ENCODE measurements around the gene GSTK1. TPM values are rescaled to one million over a fixed set of nuclear protein-coding genes. Genes with fewer than 3 reads are reported as not detected.
A peak's percentile ranks its signal among the peaks of the same experiment; 100 is the strongest.

GSTK1 gene
- total RNA-seq, 6 experiments from 2014 or later, result 209 to 315 (median 257) TPM

DNA sequence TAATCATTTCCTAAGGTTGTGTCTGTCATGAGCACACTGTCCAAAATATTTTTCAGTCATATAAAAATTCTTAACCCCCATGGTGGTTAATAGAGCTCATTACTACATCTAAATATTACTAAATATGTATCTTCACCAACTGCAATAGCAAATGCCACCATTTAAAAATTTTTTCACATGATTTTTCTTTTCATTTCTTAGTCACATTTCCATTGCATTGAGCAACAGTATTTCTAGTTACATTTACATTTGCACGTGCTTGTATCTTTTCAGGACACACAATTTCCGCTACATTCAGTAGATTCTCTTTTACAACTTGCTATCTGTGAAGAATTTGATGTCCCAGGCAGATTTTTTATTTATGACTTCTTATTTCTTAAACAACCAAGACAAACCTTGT lies 46.6 kb upstream of the GSTK1 start:
- WGBS (ENCODE audit: insufficient coverage, low coverage, low lambda C conversion rate, missing lambda C conversion rate), result 58% methylated on average over 2 of the region's 2 CpGs
- intact Hi-C loops (cut with DNase I), result no loop called here

DNA sequence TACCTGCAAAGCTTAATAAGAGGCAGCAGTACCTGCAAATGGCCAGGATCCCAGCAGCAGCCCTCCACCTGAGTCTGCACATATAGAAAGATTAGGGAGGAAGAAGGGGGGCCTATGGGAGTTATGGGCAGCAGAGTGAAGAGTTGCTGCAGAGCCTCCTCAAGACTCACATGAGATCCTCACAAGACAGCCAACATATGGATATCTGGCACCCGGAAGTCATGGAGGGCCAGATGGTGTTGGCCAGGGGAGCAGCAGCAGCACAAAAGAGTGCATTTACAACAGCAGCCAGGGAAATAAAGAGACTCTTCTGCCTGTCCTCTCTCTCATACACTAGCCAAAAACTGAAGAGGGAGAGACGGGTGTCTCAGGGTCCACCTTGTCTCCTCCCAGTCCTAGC lies 45.4 kb upstream of the GSTK1 start:
- Histone ChIP-seq H3K27ac (no peak overlapping the region), H3K9me3 (no peaks in the 10 kb centered on the region), H3K27me3 (no peaks in the 10 kb centered on the region), H3K4me1 (no peaks in the 10 kb centered on the region), H3K4me3 (no peak overlapping the region), H3K36me3 (no peaks in the 10 kb centered on the region)
- WGBS (ENCODE audit: insufficient coverage, low coverage, low lambda C conversion rate, missing lambda C conversion rate), result 67% methylated on average over 1 of the region's 2 CpGs
- intact Hi-C loops (cut with DNase I), result no loop called here
- ATAC-seq (no peak), DNase-seq (no peak)
- TF ChIP-seq POLR2A (IDR thresholded peaks at IDR 0.05), result no peak
- TF ChIP-seq, protein P1, sequence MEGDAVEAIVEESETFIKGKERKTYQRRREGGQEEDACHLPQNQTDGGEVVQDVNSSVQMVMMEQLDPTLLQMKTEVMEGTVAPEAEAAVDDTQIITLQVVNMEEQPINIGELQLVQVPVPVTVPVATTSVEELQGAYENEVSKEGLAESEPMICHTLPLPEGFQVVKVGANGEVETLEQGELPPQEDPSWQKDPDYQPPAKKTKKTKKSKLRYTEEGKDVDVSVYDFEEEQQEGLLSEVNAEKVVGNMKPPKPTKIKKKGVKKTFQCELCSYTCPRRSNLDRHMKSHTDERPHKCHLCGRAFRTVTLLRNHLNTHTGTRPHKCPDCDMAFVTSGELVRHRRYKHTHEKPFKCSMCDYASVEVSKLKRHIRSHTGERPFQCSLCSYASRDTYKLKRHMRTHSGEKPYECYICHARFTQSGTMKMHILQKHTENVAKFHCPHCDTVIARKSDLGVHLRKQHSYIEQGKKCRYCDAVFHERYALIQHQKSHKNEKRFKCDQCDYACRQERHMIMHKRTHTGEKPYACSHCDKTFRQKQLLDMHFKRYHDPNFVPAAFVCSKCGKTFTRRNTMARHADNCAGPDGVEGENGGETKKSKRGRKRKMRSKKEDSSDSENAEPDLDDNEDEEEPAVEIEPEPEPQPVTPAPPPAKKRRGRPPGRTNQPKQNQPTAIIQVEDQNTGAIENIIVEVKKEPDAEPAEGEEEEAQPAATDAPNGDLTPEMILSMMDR (IDR thresholded peaks at IDR 0.05), result no peak

More for the DNA sequence above, 46.6 kb upstream of the GSTK1 start:
- ATAC-seq (no peak), DNase-seq (no peak)
- Histone ChIP-seq H3K4me3 (no peak overlapping the region), H3K27ac (no peak overlapping the region), H3K9me3 (no peaks in the 10 kb centered on the region), H3K27me3 (no peaks in the 10 kb centered on the region), H3K36me3 (no peaks in the 10 kb centered on the region), H3K4me1 (no peaks in the 10 kb centered on the region)
- no peak for TF ChIP-seq POLR2A (IDR thresholded peaks at IDR 0.05)
- TF ChIP-seq, protein P1 (IDR thresholded peaks at IDR 0.05), result no peak

DNA sequence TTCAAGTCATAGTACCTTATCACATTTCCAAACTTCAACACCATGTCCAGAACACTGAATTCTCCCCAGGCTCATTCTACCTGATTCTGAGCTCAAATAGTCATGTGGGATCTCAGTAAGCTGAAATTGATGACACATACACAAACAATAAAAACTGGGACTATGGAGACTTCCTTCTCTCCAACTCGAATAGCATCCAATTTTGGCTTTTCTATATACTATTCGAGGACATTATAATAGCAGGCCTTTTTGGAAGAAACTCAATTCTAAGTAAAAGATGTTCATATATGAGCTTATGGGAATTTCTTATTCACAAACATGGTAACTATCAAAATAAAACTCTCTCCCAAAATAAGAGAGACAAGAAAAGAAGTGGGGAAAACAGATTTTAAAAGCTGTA lies 42.0 kb upstream of the GSTK1 start:
- WGBS (ENCODE audit: insufficient coverage, low coverage, low lambda C conversion rate, missing lambda C conversion rate), result 46% methylated on average over 2 of the region's 2 CpGs
- no peaks in the 10 kb centered on the region for H3K4me1 ChIP-seq
- H3K4me3 ChIP-seq, result no peak overlapping the region
- no peaks in the 10 kb centered on the region for H3K9me3 ChIP-seq
- no peaks in the 10 kb centered on the region for H3K36me3 ChIP-seq
- ATAC-seq (no peak), DNase-seq (no peak)
- no peak overlapping the region for H3K27ac ChIP-seq
- no peak for TF ChIP-seq POLR2A (IDR thresholded peaks at IDR 0.05)
- TF ChIP-seq, protein P1 (IDR thresholded peaks at IDR 0.05), result no peak
- intact Hi-C loops (cut with DNase I), result no loop called here
- no peaks in the 10 kb centered on the region for H3K27me3 ChIP-seq

DNA sequence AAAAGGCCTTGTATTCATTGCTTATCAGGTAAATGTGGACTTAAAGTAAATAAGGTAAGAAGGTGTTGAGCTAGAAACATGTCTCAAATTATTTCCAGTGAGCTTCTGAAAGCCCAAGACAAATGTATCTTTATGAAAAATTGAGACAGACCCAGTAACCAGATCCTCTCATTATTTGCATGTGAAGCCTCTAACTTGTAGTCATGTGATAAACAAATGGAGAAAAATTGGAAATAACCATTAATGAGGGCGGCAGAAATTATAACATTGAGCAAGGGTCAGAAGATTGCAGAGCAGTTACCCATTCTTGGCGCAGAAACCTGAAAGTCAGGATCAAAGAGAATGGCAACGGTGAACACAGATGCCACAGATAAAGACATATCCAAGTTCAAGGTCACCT lies 41.5 kb upstream of the GSTK1 start, which contains the start of gene TAS2R40:
Gene TAS2R40 (plus strand): TSS at position 301 of the 400 bp plus-strand sequence. CDS start 42 bp downstream, at position 343.
- TF ChIP-seq, protein P1 (IDR thresholded peaks at IDR 0.05), result no peak
- no peak for TF ChIP-seq POLR2A (IDR thresholded peaks at IDR 0.05)
- WGBS (ENCODE audit: insufficient coverage, low coverage, low lambda C conversion rate, missing lambda C conversion rate), result 46% methylated on average over 3 of the region's 3 CpGs
- no peak within 1 kb of the TSS for H3K27ac ChIP-seq

DNA sequence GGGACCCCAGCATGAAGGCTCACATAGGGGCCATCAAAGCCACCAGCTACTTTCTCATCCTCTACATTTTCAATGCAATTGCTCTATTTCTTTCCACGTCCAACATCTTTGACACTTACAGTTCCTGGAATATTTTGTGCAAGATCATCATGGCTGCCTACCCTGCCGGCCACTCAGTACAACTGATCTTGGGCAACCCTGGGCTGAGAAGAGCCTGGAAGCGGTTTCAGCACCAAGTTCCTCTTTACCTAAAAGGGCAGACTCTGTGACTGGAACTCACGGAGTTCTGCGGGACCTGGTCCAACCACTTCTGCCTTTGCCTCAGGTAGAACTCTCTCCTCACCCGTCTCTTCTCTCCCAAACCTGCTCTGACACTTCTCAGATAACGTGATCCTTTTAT lies 40.5 kb upstream of the GSTK1 start:
- TF ChIP-seq, protein P1 (IDR thresholded peaks at IDR 0.05), result no peak
- no peak for TF ChIP-seq POLR2A (IDR thresholded peaks at IDR 0.05)
- H3K4me3 ChIP-seq, result no peak overlapping the region
- no peaks in the 10 kb centered on the region for H3K9me3 ChIP-seq
- H3K27ac ChIP-seq, result no peak overlapping the region
- DNase-seq (peak; percentile 37 to 66 (median 58)), ATAC-seq (peak; percentile 57 to 67 (median 62))
- no peaks in the 10 kb centered on the region for H3K27me3 ChIP-seq
- intact Hi-C loops (cut with DNase I), result no loop called here
- H3K36me3 ChIP-seq, result no peaks in the 10 kb centered on the region
- H3K4me1 ChIP-seq, result no peaks in the 10 kb centered on the region
- 53% methylated on average over 7 of the region's 7 CpGs for WGBS (ENCODE audit: insufficient coverage, low coverage, low lambda C conversion rate, missing lambda C conversion rate)

More for the DNA sequence above, 41.5 kb upstream of the GSTK1 start, which contains the start of gene TAS2R40:
- no peak for DNase-seq
- Histone ChIP-seq H3K27me3 (no peaks in the 10 kb centered on the region), H3K9me3 (no peaks in the 10 kb centered on the region), H3K4me1 (no peaks in the 10 kb centered on the region), H3K36me3 (no peaks in the 10 kb centered on the region), H3K4me3 (no peak within 1 kb of the TSS)
- no peak for ATAC-seq
- intact Hi-C loops (cut with DNase I), result no loop called here
